ENCODE measurements around the gene MPRIP.

Gene MPRIP

GRCh38 chr17:17223736-17224135 is 181.5 kb downstream of the MPRIP start (continued):
- no peak for TF ChIP-seq ZNF548 (tag by site-specific recombination; IDR thresholded peaks at IDR 0.05)
- TF ChIP-seq ZNF10 (tag by site-specific recombination; IDR thresholded peaks at IDR 0.05): no peak
- TF ChIP-seq SETDB1 (IDR thresholded peaks at IDR 0.05; ENCODE audit: insufficient read length, low read length): no peak
- TF ChIP-seq ZNF350 (tag by site-specific recombination; IDR thresholded peaks at IDR 0.05): no peak

- ChIA-PET CTCF (interaction anchor here (0.9 kb wide), 1 partner anchor 82 kb away, joined by 6 read pairs; no protein-coding TSS in a partner anchor), POLR2A (interaction anchor here (1.4 kb wide), 1 partner anchor 13 kb away, joined by 3 read pairs; the partner anchor contains the start of gene FLCN)
- no peaks in the 10 kb centered on the region for H3K9me3 ChIP-seq (ENCODE audit: control insufficient read depth, insufficient read depth, low read depth, low read length)
- no peak overlapping the region for H3K4me3 ChIP-seq (ENCODE audit: low read depth, low read length)
- no peak overlapping the region for H3K27ac ChIP-seq (ENCODE audit: extremely low read depth, low read depth, low read length)
- TF ChIP-seq ZNF280D (tag by site-specific recombination; IDR thresholded peaks at IDR 0.05) (no peak), ZBTB8A (tag by site-specific recombination; IDR thresholded peaks at IDR 0.05) (no peak), ZNF610 (tag by site-specific recombination; IDR thresholded peaks at IDR 0.05; ENCODE audit: borderline replicate concordance) (no peak), KLF10 (tag by site-specific recombination; IDR thresholded peaks at IDR 0.05) (no peak), ZNF121 (tag by site-specific recombination; IDR thresholded peaks at IDR 0.05) (no peak), ZNF747 (tag by site-specific recombination; IDR thresholded peaks at IDR 0.05) (no peak), ZNF513 (tag by site-specific recombination; IDR thresholded peaks at IDR 0.05) (no peak), ZNF658 (tag by site-specific recombination; IDR thresholded peaks at IDR 0.05) (no peak), PRDM4 (tag by site-specific recombination; IDR thresholded peaks at IDR 0.05) (no peak), ZNF585B (tag by site-specific recombination; IDR thresholded peaks at IDR 0.05) (no peak), ZNF335 (tag by site-specific recombination; conservative IDR thresholded peaks at IDR 0.05) (no peak), ZNF776 (tag by site-specific recombination; IDR thresholded peaks at IDR 0.05; ENCODE audit: borderline replicate concordance) (no peak), ZNF623 (tag by site-specific recombination; IDR thresholded peaks at IDR 0.05) (no peak)
- H3K36me3 ChIP-seq (ENCODE audit: control insufficient read depth in 2 of 2, insufficient read depth in 1 of 2, low read length in 2 of 2): peaks cover 32 to 100% of the 10 kb centered on the region in 2 experiments; a peak in 2 of 3 replicates
- H3K4me1 ChIP-seq (ENCODE audit: control insufficient read depth, insufficient read depth, low read length): no peaks in the 10 kb centered on the region
Observed at GRCh38 chr17:17224137-17224536, 181.9 kb downstream of the MPRIP start.

GRCh38 chr17:17225901-17226300 is 183.6 kb downstream of the MPRIP start:
- CTCF ChIA-PET: no interaction called here
- POLR2A ChIA-PET: no interaction called here
- H3K9me3 ChIP-seq (ENCODE audit: control insufficient read depth, insufficient read depth, low read depth, low read length): no peaks in the 10 kb centered on the region
- H3K36me3 ChIP-seq (ENCODE audit: control insufficient read depth in 2 of 2, insufficient read depth in 1 of 2, low read length in 2 of 2): peaks cover 45 to 100% of the 10 kb centered on the region in 2 experiments; a peak in 2 of 3 replicates
- H3K4me3 ChIP-seq (ENCODE audit: low read depth, low read length): no peak overlapping the region
- no peaks in the 10 kb centered on the region for H3K4me1 ChIP-seq (ENCODE audit: control insufficient read depth, insufficient read depth, low read length)
- no peak overlapping the region for H3K27ac ChIP-seq (ENCODE audit: extremely low read depth, low read depth, low read length)
- TF ChIP-seq ZNF513 (tag by site-specific recombination; IDR thresholded peaks at IDR 0.05): no peak
- TF ChIP-seq KLF16 (tag by site-specific recombination; IDR thresholded peaks at IDR 0.05): no peak
- no peak for TF ChIP-seq ZNF670 (tag by site-specific recombination; IDR thresholded peaks at IDR 0.05; ENCODE audit: low read depth)
- no peak for TF ChIP-seq ZXDB (tag by site-specific recombination; IDR thresholded peaks at IDR 0.05)
- no peak for TF ChIP-seq ZNF48 (tag by site-specific recombination; IDR thresholded peaks at IDR 0.05)
- TF ChIP-seq ZNF2 (tag by site-specific recombination; IDR thresholded peaks at IDR 0.05): no peak
- TF ChIP-seq ZNF311 (tag by site-specific recombination; IDR thresholded peaks at IDR 0.05; ENCODE audit: borderline replicate concordance): no peak
- TF ChIP-seq HIC1 (tag by site-specific recombination; IDR thresholded peaks at IDR 0.05): no peak
